ENCODE results near the gene CCNI.
"Not testable (repeated sequence)": the region's sequence is repeated elsewhere in the genome, so short reads cannot be mapped to it uniquely, and the experiment has no call there.

The CCNI gene

DNA sequence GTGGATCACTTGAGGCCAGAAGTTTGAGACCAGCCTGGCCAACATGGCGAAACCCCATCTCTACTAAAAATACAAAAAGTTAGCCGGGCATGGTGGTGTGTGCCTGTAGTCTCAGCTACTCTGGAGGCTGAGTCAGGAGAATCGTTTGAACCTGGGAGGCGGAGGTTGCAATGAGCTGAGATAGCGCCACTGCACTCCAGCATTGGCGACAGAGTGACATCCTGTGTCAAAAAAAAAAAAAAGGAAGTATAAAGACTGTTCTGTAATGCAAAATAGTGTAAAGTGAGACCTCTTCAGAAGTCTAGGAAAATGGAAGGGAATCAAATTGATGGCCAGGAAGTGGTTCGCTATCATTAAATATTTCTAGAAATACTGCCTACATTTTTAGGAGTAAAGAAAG, 5.0 kb upstream of the CCNI start:
- FAIRE-seq, result not testable (repeated sequence)

DNA sequence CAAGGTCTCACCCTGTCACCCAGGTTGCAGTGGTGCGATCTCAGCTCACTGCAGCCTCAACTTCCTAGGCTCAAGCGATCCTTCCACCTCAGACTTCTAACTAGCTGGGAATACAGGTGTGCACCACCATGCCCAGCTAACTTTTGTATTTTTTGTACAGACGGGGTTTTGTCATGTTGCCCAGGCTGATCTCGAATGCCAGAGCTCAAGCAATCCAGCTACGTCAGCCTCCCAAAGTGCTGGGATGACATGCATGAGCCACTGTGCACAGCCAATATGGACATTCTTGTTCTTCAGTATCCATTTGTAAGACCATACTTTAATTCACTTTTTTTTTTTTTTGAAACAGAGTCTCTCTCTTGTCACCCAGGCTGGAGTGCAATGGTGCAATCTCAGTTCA, 3.5 kb upstream of the CCNI start:
- FAIRE-seq, result no peak

DNA sequence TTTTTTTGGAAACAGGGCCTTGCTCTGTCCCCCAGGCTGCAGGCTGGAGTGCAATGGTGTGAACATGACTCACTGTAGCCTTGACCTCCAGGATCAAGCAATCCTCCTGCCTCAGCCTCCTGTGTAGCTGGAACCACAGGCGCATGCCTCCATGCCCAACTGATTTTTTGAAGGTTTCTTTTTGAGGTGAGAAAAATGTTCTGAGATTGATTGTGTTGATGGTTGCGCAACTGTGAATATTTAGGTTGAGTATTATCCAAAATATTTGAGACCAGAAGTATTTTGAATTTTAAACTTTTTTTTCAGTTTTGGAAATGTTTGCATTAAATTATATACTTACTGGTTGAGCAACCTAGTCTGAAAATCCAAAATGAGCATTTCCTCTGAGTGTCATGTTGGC, 2.6 kb upstream of the CCNI start:
- no peak for FAIRE-seq

DNA sequence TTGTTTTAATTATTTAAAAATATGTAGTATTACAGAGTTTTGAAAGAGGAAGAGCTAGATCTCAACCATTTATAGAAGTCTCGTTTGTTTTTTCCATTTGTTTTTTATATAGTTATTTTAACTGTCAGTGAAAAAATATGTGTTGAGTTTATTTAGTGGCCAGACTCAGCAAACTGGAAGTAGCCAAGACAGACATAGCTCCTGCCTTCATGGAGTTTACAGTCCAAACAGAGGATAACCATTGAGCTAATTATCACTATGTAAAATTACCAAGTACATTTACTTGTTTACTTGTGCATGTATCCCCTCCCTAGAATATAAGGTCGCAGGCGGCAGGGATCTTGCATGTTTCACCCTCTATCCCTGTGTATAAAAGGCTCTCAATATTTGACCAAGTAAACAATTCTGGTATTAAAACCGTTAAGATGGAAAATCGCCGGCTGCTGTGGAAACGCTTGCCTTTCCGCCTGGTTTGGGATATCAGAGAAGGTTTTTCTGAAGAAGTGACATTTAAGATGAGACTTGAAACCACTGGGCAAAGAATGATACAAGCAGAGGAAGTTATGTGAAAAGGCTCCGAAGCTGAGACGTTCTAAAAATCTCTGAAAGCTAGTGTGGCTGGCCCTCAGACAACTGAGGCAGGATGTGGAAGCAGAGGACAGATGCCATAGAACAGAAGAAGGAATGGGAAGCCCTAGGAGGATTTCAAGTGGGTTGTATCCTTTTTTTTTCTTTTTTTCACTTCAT, 1.3 kb upstream of the CCNI start:
- FAIRE-seq, result no peak

DNA sequence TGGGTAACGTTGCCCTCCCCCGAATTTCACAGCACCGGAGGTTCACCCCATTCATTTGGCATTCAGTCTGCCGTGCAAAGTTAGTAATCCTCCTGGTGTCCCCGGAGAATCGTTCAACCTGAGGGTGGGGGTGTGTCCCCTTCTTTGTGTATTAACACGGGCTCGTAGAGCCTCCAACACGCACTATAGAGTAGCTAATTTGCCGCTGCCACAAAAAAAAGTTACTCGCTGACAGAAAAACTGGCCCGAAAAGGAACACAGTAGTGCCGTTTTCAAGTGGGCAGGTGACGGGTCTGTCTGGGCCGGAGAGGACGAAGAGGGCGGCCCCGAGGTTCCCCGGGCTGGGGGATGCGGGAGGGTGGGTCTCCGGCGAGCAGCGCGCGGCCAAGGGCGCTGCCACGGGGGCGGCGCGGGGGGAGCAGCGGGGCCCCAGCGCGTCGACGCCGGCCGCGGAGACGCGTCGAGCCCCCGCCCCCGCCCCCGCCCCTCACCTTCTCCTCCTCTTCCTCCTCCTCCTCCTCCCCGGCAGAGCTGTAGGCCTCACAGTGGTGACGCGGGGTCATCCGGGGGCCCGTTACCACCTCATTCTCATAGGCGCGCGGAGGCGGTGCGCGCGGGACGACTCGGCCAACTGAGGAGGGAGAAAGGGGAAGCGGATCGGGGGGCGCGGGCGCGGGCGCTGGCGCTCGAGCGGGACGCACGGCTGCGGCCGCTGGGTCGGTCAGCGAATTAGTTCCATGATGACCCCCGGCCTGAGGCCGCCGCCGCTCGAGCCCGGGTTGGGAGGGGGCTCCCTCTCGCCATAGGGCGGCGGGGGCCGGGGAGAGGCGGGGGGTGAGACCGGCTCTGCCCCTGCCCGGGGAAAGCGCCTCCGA, 571 bp downstream of the CCNI start:
- no peak for FAIRE-seq

DNA sequence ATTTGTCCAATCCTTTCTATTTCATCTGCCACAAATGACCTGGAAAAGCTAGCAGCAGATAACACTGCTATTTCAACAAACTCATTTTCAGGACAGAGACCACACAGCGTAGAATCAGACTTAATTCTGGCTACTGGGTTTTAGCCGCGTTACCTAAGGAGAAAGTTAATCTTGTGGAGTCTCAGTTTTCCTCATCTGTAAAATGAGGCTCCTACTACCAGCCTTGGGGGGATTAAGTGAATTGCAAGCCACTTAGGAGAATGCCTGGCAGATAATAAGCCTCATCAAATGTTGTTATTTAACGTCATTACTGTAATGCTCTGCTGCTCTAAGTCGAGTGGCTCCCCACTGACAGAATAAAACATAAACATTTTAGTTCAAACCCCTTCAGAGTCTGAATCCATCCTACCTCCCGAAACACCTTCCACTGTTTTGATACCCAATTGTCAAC, 1.4 kb downstream of the CCNI start:
- peak; percentile 49 for FAIRE-seq

DNA sequence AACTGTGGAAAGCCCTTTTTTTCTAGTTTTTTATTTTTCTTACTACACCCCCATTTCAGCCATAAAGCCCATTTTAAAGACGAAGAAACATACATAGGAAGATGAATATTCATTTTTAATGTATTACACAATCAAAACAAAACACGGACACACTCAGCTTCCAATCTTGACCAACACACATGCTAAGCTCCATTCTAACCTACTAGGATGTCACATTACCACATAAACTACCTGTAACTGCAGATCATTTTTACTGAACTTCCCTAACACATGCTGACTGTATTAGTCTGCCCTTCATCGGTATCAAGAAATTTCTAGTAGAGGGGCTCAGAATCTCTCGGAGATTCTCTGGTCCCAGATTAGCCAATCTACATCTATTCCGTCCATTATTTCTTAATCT, 1.8 kb downstream of the CCNI start:
- FAIRE-seq, result no peak

DNA sequence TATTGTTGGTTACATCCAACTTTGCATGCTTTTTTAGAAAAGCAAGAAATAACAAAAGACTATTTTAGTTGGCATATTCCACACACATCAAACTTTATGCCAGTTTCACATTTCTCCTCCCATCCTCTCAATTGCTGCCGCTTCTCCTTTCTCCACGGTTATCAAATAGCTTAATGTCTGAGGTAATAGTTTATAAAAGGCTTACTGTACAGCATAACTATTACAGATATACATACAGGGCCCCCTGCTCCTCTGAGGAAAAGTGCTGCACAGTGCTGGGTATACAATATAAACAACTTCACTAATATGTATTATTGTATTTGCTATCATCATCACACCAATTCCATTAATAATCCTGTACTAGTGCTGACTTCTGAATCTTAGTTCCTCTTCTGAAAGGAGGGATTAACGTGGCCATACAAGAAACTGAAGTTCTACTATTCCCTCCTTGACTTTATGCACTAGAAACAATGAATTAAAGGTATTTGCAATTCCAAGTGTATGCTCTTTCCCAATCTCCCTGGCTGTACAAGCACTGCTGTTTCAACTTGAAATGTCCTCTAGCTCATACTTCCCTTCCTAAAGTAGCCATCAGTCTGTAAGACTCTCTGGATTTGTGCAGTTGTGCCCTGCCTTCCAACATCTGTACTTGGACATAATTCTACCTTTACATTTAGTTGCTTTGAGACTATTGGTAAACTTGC, 2.5 kb downstream of the CCNI start:
- FAIRE-seq, result no peak

DNA sequence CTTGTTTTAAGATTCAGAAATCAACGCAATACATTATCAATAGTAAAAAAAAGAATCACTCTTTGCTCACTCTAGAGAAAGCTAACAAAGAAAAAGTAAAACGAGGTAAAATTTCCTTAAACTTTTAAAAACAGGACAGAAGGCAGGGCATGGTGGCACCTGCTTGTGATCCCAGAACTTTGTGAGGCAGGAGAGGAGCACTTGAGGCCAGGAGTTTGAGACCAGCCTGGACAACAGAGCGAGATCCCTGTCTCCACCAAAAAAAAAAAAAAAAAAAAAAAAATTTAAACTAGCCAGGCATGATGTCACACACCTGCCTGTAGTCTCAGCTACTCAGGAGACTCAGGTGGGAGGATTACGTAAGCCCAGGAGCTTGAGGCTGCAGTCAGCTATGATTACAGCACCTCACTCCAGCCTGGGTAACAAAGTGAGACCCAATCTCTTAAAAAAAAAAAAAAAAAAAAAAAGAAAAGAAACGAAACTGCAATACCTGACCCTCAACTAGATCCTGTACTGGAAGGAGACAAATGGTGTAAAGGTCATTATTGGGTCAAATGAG, 3.5 kb downstream of the CCNI start:
- FAIRE-seq, result no peak

DNA sequence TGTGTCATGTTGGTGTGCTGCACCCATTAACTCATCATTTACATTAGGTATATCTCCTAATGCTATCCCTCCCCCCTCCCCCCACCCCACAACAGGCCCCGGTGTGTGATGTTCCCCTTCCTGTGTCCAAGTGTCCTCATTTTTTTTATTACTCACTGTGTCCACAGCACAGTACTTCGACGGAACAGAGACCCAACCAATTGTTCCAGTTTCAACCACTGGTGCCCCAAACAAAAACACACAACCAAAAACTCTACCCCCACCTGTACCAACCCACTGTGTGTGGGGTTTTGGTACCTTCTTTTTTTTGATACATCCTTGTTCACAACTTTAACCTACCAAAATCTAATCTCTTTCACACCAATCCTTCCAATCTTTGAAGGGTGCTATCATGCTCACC, 6.3 kb downstream of the CCNI start:
- FAIRE-seq, result not testable (repeated sequence)

DNA sequence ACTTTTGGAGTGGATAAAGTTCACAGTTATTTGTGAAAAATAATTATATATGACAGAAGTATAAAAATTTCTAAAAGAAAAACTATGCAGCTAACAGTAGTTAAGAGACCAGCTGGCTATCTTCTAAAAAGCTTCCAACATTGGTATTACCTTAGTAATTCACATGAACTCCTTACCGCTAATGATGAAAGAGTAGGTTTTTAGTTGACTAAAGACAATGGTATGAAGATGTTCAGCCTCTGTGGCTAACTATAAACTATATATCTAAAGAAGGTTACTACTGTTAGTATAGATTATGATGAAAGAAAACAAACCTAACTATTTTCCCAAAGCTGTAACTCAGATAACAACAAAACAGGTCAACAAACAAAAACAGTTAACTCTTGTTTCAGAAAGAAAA, 10.4 kb downstream of the CCNI start:
- no peak for FAIRE-seq

DNA sequence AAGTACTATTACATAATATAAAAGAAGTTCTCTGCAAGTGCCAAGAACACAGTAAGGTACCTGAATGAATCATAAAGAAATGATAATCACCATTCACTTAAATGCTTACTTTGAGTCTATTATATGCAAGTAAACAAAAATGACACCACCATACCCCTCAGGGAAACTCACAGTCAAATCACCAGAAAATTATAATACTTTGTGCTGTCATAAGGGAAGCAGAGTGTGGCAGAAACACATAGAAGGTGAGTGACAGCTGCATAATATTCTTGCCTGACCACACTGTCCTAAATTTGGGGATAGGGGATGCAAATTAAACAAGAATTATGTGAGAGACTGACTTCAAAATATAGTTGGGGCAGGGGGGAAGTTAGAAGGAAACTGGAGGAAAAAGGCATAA, 12.9 kb downstream of the CCNI start:
- no peak for FAIRE-seq

DNA sequence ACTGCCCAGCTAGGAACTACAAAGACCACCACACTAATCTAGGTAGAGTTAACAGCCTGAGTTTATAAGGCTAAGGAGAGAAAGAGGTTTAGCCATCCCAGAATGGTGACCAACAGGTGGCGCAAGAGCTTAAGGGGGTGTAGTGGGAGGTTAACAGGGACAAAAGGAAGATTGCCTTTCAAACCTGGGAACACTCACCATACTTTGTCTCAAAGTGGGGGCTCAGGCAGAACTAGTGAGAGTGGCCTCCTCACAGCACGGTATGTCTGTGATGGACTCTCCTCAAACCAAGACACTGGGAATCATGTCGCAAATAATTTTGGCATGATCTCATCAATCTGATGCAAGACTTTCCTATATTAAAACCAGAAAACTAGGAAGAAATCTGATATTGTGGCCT, 23.4 kb downstream of the CCNI start:
- no peak for FAIRE-seq

DNA sequence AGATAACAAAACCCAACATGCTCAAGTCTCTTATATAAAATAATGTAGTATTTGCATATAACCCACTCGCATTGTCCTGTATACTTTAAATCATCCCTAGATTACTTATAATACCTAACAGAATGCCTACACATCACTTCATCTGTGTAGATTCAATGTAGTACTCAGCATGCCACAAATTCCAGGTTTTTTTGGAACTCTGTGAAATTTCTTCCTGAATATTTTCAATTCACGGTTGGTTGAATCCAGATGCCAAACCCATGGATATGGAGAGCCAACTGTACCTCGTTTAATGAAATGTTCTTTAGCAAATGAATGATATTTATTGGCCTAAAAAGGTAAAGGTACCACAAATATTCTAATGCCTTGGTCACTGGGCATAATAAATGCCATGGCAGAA, 24.8 kb downstream of the CCNI start:
- no peak for FAIRE-seq

DNA sequence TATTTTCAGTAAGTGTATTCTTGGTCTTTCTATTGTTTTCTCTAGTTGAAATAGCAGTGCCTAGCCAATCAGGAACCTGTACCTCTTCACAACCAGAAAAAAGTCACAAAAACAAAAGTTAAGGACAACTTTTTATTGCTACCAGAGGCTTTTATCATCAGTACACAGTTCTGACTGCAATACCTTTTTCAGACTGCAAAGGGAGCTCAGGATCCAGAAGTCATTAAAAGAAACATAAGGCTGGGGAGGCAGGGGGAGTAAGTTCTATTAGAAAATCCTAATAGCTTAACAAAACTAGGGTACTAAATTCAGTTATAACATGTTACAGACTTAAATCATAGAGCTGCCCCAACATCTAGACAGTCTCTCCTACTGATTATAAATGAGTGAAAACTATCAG, 28.8 kb downstream of the CCNI start:
- FAIRE-seq, result peak; percentile 47

DNA sequence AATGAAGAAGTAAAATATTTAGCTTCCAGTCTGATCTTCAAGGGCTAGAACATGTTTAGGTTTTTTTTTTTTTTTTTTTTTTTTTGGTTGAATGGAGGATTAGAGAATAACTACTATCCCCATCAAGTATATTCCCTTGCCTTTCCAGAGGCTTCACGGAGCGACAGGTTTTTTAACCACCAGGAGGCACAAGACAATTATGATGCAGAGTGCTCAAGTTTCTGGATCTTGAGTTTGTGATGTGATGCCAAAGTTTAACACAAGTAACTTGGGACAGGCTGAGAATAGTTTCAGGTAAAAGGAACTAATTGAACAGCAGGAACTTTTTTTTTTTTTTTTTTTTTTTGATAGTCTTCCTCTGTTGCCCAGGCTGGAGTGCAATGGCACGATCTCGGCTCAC, 30.3 kb downstream of the CCNI start:
- FAIRE-seq, result no peak

DNA sequence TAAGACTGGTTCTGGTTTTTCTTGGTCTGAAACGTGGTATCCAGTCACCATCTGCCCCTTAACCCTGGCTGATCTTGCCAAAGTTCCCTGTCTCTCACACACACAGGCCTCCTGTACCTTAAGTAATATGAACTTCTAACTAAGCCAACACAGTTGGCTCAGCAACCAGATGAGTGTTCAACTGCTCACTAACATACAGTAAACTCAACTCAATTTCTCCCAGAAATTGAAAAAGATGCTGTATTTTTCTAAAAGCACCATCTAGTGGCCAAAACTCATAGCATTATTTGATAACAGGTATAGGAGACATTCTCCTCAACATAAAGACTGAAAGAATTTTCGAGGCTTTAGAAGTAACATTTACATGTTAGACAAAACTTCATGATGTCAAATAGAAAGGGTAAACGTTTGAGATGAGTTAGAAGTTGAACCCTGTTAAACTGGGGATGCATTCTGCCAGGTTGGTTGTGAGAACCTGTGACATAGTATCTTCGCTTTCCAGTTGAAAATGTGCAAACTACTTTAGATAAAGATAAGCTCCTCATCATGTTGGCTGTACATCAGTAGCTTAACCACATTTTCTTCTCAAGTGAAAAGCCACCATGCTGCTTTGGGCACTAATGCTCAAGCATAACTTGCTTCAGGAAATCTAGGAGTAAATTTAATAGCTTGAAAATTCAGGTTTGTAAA, 31.2 kb downstream of the CCNI start:
- FAIRE-seq, result no peak

DNA sequence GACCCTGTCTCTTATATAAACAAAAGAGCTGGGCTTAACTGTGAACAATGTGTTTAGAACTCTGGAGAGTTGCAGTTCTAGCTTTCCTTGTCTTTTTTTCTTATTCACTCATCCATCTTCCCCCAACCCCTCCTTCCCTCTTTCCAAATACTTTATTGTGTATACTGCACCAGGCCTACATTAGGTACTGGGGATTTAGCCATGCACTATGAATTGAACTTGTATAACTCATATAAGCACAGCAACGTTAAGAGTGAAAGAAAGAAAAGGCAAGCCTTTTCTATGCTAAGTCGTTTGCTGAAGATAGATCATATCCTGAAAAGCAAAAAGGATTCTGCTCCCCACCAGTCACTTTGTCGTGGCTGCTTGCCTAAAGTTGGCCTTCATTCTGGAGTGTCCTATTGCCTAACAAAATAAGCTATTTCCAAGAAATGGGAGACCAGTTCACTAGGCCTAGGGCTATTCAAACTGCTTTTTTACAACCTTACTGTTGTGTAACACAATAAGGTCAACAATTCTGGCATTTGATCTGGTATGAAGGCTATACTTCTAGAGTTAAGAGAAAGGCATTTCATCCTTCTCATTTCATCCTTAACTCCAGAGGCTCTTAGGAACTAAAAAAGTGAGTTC, 32.2 kb downstream of the CCNI start:
- FAIRE-seq, result no peak

DNA sequence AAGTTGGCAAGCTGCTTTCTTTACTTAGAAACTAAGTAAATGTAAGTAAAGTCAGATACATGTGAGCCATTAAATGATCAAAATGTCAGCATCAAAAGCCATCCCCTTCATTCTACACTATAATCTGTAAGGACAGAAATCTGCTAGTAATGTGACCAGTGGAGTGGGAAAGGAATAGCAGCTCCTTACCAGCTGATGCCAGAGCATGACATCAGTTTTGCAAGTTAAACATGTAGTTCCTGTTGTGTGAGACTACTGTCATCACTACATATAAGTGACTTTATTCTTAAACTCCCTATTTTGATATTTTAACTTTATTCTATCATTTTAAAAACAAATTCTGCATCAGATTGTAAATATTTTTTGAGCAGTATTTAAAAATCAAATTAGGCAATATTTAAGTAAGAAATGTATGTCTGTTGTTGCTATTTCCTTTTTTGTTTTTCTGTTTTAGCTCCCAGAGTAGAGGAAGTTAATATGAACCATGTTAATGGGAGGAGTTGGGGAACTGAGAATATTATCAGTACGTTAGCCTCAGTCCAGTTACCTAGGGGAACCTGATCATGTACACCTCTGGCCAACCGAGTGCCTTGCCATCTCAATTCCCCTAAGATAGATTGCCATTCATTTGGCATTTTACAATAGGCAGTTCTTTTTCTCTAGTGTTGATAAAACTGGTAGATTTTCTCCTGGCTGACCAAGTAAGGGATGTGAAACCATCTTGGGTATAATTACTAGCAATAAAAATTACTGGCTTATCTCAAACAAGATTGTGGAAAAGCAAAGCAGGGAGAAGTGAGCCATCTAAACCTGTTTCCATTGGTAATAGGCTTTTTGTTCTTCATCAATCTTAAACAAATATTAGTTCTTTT, 34.7 kb downstream of the CCNI start:
- FAIRE-seq, result no peak

DNA sequence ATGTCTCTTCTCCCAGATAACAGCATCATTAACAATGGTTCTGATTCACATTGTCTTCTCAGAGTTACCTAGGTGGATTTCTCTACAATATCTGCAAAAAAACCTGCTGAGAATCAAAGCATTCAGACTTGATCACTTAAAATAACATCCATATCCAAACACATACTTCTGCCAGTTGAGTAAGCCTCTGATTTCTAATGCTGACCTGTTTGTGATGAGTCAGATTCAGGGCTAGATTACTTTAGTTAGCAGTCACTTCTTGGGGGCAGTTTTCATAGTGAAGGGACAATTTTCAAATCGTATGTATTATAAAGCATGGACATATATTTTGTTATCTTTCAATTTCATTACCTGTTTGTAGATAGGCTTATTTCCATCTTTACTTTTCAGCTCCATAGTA, 35.5 kb downstream of the CCNI start:
- FAIRE-seq, result no peak

DNA sequence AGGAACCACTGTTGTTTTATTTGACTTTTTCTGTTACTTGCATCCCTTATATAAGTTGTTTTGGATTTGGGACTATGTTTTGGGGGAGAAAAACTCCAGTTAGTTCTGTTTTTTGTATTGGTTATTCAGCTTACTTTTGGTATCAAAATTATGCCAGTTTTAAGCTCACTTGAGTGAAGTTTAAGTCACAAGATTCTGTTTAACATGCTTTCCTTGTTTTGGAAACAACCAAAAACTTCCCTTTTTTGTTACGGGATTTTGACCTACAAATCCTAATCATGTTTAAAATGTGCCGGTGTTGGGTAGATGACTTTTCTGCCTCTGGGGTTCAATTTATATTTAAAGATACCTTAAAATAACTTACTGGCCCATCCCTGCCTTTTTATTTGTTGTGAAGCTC, 36.0 kb downstream of the CCNI start:
- FAIRE-seq, result no peak
